Prostate gland (tissue), 2 donors: ENCODE results near the gene NHSL2.

Experiments
- CTCF ChIP-seq, 4 experiments: fragments of 200-600 bp in 2 of 4; fragments of 450-650 bp in 2 of 4; sonication (generic) in 2 of 4; IDR thresholded peaks; 1 replicate in 3 of 4; 2 replicates in 1 of 4; pipeline ENCODE4 v1.5.1; 2016 to 2019; ENCODE audit warnings: antibody characterized with exemption in 4 of 4, mild to moderate bottlenecking in 2 of 4, moderate library complexity in 2 of 4
- POLR2A ChIP-seq: fragments of 450-650 bp; IDR thresholded peaks from one replicate; pipeline ENCODE4 v1.6.1; 2016; ENCODE audit warnings: antibody characterized with exemption, mild to moderate bottlenecking
- POLR2AphosphoS5 ChIP-seq: sonication (generic); formaldehyde crosslinking; IDR thresholded peaks from one replicate; pipeline ENCODE4 v1.6.1; 2017; ENCODE audit warnings: antibody characterized with exemption

GRCh38 chrX:72102126-72102525 is 191.5 kb downstream of the NHSL2 start:
- TF ChIP-seq CTCF (IDR thresholded peaks at IDR 0.05) (no peak), POLR2A (no peak), POLR2AphosphoS5 (no peak)
